NCI-H146 treated with DMSO at 0.1 percent for 48 hours (cell line): Measurements from ENCODE around the gene KRTAP8-1.

Experiments used
- DNase-seq: peaks from one replicate; lab custom pipeline; 2025; ENCODE audit not compliant: unreplicated experiment; lab: John Stamatoyannopoulos, UW

KRTAP8-1 gene, protein sequence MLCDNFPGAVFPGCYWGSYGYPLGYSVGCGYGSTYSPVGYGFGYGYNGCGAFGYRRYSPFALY

DNA sequence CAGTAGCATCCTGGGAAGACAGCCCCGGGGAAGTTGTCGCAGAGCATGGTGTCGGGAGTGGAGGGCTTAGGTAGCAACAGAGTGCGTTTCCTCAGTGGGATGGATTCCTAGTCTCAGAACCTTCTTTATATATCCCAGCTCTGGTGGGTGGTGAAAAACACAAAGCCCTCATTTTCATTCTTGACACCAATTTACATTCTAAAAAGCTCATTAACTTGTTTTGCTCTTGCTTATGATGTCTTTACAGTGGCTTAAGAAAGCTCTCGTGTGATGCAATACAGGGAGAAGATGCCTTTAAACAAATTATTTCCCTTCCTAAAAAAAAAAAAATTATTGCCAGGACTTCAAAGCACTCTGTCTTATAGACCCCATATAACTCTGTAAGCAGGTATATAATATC, at the start of gene KRTAP8-1:
TSS of gene KRTAP8-1 (minus strand) at position 101 of the 400 bp plus-strand sequence. CDS start at position 47, 54 bp downstream.
- DNase-seq = no peak

DNA sequence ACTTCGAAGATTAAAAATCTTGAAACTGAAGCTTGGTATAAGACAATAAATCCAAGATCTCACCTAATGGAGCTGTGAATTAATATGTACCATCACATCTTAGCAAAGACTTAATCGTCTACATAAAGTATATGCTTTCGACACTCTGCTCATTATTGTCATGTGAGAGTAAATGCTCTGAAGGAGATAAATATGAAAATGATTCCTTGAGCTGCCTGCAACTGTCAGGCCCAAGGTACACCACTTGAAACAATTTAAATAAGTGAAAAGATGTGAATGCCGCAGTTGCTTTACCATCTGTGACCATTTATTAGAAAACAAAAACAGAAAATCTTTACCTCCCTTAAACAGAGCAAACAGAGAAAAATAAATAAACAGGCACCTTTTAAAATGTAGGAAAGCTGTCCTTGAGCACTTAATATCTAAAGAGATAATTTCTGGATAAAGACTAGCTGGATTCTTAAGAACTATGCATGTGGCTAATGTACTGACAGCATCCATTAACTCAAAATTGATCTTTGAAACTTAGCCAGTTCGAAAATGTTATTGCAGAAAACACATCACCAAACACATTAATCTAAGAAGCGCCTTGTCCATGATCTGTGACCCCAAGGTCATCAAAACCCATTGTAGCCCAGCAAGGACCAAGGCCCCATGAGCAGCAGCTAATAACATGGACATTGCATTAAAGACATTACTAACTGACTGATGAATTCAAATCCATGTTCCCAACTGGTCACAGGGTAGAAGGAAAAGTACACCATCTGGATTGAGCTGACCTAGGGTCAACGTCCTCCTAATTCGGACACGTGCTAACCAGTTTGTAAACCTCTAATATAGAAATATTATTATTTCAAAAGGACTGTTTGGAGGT, 34.8 kb upstream of the KRTAP8-1 start:
- no peak for DNase-seq

DNA sequence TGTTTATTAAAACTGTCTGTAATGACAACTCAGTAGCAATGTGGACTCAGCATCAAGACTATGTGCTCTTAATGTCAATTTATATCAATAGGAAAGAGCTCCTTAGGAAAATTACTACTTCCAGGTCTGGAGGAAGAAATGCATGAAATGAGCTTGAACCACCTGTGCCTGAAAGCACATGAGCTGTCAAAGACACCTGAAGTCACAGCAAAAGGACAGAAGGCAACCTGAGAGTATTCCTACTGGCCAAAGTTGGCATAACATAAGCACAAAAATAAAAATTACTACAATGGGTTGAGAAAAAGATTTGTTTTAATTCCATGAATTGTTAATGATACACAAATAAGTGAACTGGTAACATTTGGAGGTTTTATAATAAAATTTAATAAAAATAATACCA, 29.9 kb upstream of the KRTAP8-1 start:
- DNase-seq = no peak

- DNase-seq = no peak
These were observed 26.2 kb upstream of the KRTAP8-1 start for GRCh38 chr21:30839304-30839703.

DNA sequence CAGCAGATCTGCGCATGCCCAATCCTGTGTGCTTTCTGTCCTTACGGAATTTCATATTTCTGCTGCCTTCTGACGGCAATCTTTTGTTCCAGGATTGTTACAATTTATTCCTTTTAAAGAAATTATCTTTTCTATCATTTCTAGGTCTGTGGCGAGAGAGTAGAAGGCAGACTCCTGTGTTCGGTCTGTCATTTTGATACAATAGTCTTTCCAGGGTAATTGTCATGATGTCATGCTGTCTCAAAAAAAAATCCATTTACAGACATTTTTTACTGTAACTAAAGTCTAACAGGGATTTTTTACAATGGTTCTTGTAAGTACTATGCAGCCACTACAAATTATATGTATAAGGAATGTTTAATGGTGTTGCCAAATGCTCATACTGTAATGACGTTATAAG, 25.5 kb upstream of the KRTAP8-1 start:
- DNase-seq = no peak

- DNase-seq = no peak
These were observed 18.2 kb upstream of the KRTAP8-1 start for GRCh38 chr21:30831194-30831765.

- no peak for DNase-seq
These were observed 16.6 kb upstream of the KRTAP8-1 start, which contains the start of gene KRTAP7-1 for GRCh38 chr21:30829659-30830058. KRTAP7-1 (minus strand) TSS chr21:30829759; CDS start chr21:30829698, 61 bp downstream.

GRCh38 chr21:30818837-30819610, 6.0 kb upstream of the KRTAP8-1 start:
- DNase-seq = no peak

- DNase-seq = no peak
These were observed 12.5 kb downstream of the KRTAP8-1 start for GRCh38 chr21:30800605-30801004.

GRCh38 chr21:30793581-30794314, 19.3 kb downstream of the KRTAP8-1 start:
- no peak for DNase-seq

DNA sequence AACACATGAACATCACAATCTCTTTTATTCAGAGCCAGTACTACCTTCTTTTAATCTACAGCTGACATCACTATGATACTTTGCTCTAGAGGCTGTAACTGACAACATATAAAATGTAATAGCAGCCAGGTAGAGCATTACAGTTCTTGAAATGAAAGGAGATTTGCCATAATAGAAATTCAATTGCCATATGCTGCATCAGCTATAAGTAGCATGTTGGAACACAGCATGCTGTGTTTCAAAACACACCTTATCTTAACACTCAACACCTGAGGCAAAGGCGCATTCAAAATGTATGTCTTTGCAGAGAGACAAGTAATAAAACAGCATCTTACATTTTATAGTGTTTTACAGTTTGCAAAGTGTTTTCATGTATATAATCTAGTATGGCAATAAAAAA, 33.8 kb downstream of the KRTAP8-1 start:
- no peak for DNase-seq

- DNase-seq = no peak
These were observed 43.2 kb downstream of the KRTAP8-1 start for GRCh38 chr21:30769724-30770431.
